Measurements from ENCODE around the gene LGALS9. TPM values are rescaled to one million over a fixed set of nuclear protein-coding genes. Genes with fewer than 3 reads are reported as not detected.

LGALS9 gene
- total and polyA plus RNA-seq, 7 donors: 4.3 to 11.7 (median 10.3) TPM

DNA sequence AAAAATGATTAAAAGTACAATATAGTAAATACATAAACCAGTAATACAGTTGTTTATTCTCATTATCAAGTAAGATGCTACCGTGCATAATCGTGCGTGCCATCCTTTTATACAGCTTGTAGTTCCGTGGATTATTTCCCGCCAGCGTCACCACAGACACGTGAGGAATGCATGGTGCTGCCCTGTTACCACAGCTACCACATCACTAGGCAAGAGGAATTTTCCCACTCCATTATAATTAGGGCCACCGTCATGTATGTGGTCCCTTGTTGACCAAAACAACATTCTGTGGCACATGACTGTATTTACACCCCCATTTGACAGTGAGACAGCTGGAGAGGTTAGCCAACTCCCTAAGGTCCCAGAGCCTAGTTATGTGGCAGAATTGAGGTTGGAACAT is 30.5 kb upstream of the LGALS9 start:
- ATAC-seq (no peak), DNase-seq (no peak)
- H3K36me3 ChIP-seq (ENCODE audit: insufficient read depth in 1 of 2, low read depth in 1 of 2): peaks cover 0 to 91% of the 10 kb centered on the region in 2 donors
- intact Hi-C loops (cut with DNase I): loop anchor here (1.0 to 5.0 kb wide), 5 partner anchors 34 to 364 kb away; no protein-coding TSS in a partner anchor
- TF ChIP-seq, protein P1, sequence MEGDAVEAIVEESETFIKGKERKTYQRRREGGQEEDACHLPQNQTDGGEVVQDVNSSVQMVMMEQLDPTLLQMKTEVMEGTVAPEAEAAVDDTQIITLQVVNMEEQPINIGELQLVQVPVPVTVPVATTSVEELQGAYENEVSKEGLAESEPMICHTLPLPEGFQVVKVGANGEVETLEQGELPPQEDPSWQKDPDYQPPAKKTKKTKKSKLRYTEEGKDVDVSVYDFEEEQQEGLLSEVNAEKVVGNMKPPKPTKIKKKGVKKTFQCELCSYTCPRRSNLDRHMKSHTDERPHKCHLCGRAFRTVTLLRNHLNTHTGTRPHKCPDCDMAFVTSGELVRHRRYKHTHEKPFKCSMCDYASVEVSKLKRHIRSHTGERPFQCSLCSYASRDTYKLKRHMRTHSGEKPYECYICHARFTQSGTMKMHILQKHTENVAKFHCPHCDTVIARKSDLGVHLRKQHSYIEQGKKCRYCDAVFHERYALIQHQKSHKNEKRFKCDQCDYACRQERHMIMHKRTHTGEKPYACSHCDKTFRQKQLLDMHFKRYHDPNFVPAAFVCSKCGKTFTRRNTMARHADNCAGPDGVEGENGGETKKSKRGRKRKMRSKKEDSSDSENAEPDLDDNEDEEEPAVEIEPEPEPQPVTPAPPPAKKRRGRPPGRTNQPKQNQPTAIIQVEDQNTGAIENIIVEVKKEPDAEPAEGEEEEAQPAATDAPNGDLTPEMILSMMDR (IDR thresholded peaks at IDR 0.05): no peak
- H3K9me3 ChIP-seq: no peaks in the 10 kb centered on the region
- H3K27me3 ChIP-seq (ENCODE audit: insufficient read depth in 3 of 3, low read length in 2 of 3): no peaks in the 10 kb centered on the region
- no peak overlapping the region for H3K4me3 ChIP-seq
- H3K4me1 ChIP-seq: no peaks in the 10 kb centered on the region
- no peak overlapping the region for H3K27ac ChIP-seq
- 88 to 93% (median 89%) methylated on average over 8 of the region's 8 CpGs for WGBS, 3 donors

DNA sequence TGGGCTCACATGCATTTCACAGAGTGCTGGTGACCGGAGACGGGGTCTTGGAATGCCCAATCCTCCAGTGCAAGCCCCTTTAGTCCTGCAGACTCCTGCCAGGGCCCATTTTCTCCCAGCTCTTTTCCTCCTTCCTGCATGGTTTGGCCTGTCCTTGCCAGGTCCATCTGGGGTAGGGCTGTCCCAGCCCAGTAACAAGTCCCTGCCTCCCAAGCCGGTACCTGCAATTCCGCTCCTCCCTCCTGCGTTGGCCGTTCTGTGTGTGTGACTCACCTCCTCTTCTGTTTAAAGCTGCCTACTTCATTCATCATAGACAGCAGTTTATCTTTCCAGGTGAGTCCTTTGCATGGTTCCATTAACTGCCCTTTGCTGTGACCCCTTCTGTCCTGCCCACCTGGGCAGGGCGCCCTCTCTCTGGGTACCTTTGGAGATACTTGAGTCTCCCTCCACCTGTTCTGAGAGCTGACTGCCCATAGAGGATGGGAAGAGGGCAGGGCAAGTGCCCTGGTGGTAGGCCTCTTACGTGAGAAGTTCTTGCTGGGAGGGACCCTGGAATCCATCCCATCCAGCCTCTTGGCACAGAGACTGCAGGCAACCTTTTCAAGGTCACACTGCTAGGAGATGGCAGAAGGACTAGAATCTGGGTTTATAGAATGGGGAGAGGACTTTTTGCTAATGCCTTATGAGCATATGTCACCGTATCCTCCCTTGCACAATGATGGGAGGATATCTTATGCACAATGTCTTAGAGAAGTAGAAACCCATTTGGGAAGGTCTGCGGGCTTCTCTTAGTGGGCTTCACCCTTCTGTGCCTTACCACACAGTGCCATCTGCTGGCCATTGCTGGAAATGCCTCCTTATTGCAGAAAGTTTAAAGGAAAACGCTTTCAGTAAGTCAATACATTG is 29.7 kb upstream of the LGALS9 start:
- Histone ChIP-seq H3K9me3 (no peaks in the 10 kb centered on the region), H3K4me3 (no peak overlapping the region), H3K27ac (peak overlapping the region; percentile 7), H3K27me3 (ENCODE audit: insufficient read depth in 3 of 3, low read length in 2 of 3) (no peaks in the 10 kb centered on the region), H3K4me1 (no peaks in the 10 kb centered on the region), H3K36me3 (ENCODE audit: insufficient read depth in 1 of 2, low read depth in 1 of 2) (peaks cover 0 to 91% of the 10 kb centered on the region in 2 donors)
- peak; percentile 66 to 81 for DNase-seq
- TF ChIP-seq, protein P1 (IDR thresholded peaks at IDR 0.05): peak; percentile 96
- 63 to 69% (median 67%) methylated on average over 11 of the region's 11 CpGs for WGBS, 3 donors
- peak; percentile 59 to 76 (median 60) for ATAC-seq
- intact Hi-C loops (cut with DNase I): loop anchor here (2.0 to 5.0 kb wide), 4 partner anchors 35 to 365 kb away; no protein-coding TSS in a partner anchor

GRCh38 chr17:27601975-27602302 is 29.0 kb upstream of the LGALS9 start:
- DNase-seq (no peak), ATAC-seq (no peak)
- intact Hi-C loops (cut with DNase I): loop anchor here (1.0 to 5.0 kb wide), 6 partner anchors 35 to 365 kb away; no protein-coding TSS in a partner anchor
- H3K4me3 ChIP-seq: no peak overlapping the region
- 83 to 93% (median 88%) methylated on average over 2 of the region's 2 CpGs for WGBS, 3 donors
- no peak overlapping the region for H3K27ac ChIP-seq
- H3K36me3 ChIP-seq (ENCODE audit: insufficient read depth in 1 of 2, low read depth in 1 of 2): peaks cover 0 to 91% of the 10 kb centered on the region in 2 donors
- no peaks in the 10 kb centered on the region for H3K4me1 ChIP-seq
- TF ChIP-seq, protein P1 (IDR thresholded peaks at IDR 0.05): no peak
- H3K9me3 ChIP-seq: no peaks in the 10 kb centered on the region
- H3K27me3 ChIP-seq (ENCODE audit: insufficient read depth in 3 of 3, low read length in 2 of 3): no peaks in the 10 kb centered on the region

- no peaks in the 10 kb centered on the region for H3K9me3 ChIP-seq
- H3K4me1 ChIP-seq: no peaks in the 10 kb centered on the region
- ATAC-seq: peak; percentile 38 to 75 (median 48)
- H3K27me3 ChIP-seq (ENCODE audit: insufficient read depth in 3 of 3, low read length in 2 of 3): no peaks in the 10 kb centered on the region
- no peak overlapping the region for H3K27ac ChIP-seq
- 53 to 57% (median 56%) methylated on average over 15 of the region's 15 CpGs for WGBS, 3 donors
- TF ChIP-seq, protein P1 (IDR thresholded peaks at IDR 0.05): peak; percentile 94
- intact Hi-C loops (cut with DNase I): loop anchor here (1.0 to 5.0 kb wide), 5 partner anchors 48 to 250 kb away; no protein-coding TSS in a partner anchor
- peaks cover 0 to 91% of the 10 kb centered on the region in 2 donors for H3K36me3 ChIP-seq (ENCODE audit: insufficient read depth in 1 of 2, low read depth in 1 of 2)
- no peak overlapping the region for H3K4me3 ChIP-seq
- DNase-seq: peak; percentile 70 to 84
These were observed 28.1 kb upstream of the LGALS9 start for GRCh38 chr17:27602721-27603420.

All from psoas muscle (tissue), 8 donors.